ENCODE measurements around the gene LNPEP. TPM values are rescaled to one million over a fixed set of nuclear protein-coding genes. Genes with fewer than 3 reads are reported as not detected.

Gene LNPEP
- total and polyA plus RNA-seq, 8 donors = 2.0 to 20.0 (median 9.6) TPM

- Histone ChIP-seq H3K4me1 (no peaks in the 10 kb centered on the region), H3K27ac (no peak overlapping the region), H3K4me3 (no peak overlapping the region), H3K36me3 (peaks cover 0 to 3% (median 0%) of the 10 kb centered on the region in 3 donors), H3K9me3 (no peaks in the 10 kb centered on the region), H3K27me3 (no peaks in the 10 kb centered on the region)
- FAIRE-seq (no peak), ATAC-seq (no peak), DNase-seq (no peak)
- WGBS, 2 donors = 91 to 98% methylated on average over 3 of the region's 3 CpGs
- intact Hi-C loops (cut with DNase I) = no loop called here
- TF ChIP-seq CTCF (IDR thresholded peaks at IDR 0.05) = no peak
Measured at GRCh38 chr5:96905864-96906263, 30.0 kb upstream of the LNPEP start.

GRCh38 chr5:96909003-96909402 lies 26.9 kb upstream of the LNPEP start:
- Histone ChIP-seq H3K36me3 (peaks cover 0 to 3% (median 0%) of the 10 kb centered on the region in 3 donors), H3K27ac (no peak overlapping the region), H3K4me3 (no peak overlapping the region), H3K9me3 (no peaks in the 10 kb centered on the region), H3K27me3 (no peaks in the 10 kb centered on the region), H3K4me1 (no peaks in the 10 kb centered on the region)
- DNase-seq (no peak), ATAC-seq (no peak), FAIRE-seq (no peak)
- TF ChIP-seq CTCF (IDR thresholded peaks at IDR 0.05) = no peak
- WGBS, 2 donors = 39 to 41% methylated on average over 4 of the region's 4 CpGs
- intact Hi-C loops (cut with DNase I) = no loop called here

- no peak overlapping the region for H3K4me3 ChIP-seq
- H3K27me3 ChIP-seq = no peaks in the 10 kb centered on the region
- intact Hi-C loops (cut with DNase I) = no loop called here
- peaks cover 0 to 3% (median 0%) of the 10 kb centered on the region in 3 donors for H3K36me3 ChIP-seq
- TF ChIP-seq CTCF (IDR thresholded peaks at IDR 0.05) = no peak
- no peaks in the 10 kb centered on the region for H3K9me3 ChIP-seq
- no peaks in the 10 kb centered on the region for H3K4me1 ChIP-seq
- H3K27ac ChIP-seq = no peak overlapping the region
- DNase-seq = no peak
- no peak for ATAC-seq
- WGBS, 2 donors = 81 to 82% methylated on average over 4 of the region's 4 CpGs
- no peak for FAIRE-seq
Measured at GRCh38 chr5:96909435-96909834, 26.4 kb upstream of the LNPEP start.

- Histone ChIP-seq H3K27me3 (no peaks in the 10 kb centered on the region), H3K4me1 (no peaks in the 10 kb centered on the region), H3K36me3 (peaks cover 0 to 3% (median 0%) of the 10 kb centered on the region in 3 donors), H3K27ac (no peak overlapping the region), H3K4me3 (no peak overlapping the region), H3K9me3 (no peaks in the 10 kb centered on the region)
- intact Hi-C loops (cut with DNase I) = no loop called here
- no peak for TF ChIP-seq CTCF (IDR thresholded peaks at IDR 0.05)
- no peak for DNase-seq
- ATAC-seq = no peak
- WGBS, 2 donors = 87 to 90% methylated on average over 2 of the region's 2 CpGs
- FAIRE-seq = no peak
Measured at GRCh38 chr5:96911139-96911538, 24.7 kb upstream of the LNPEP start.

GRCh38 chr5:96913233-96913632 lies 22.6 kb upstream of the LNPEP start:
- no peak for ATAC-seq
- no peak for TF ChIP-seq CTCF (IDR thresholded peaks at IDR 0.05)
- Histone ChIP-seq H3K27me3 (no peaks in the 10 kb centered on the region), H3K4me3 (no peak overlapping the region), H3K9me3 (no peaks in the 10 kb centered on the region), H3K4me1 (no peaks in the 10 kb centered on the region), H3K27ac (no peak overlapping the region), H3K36me3 (peaks cover 0 to 3% (median 0%) of the 10 kb centered on the region in 3 donors)
- WGBS, 2 donors = 27 to 36% methylated on average over 2 of the region's 2 CpGs
- no peak for FAIRE-seq
- intact Hi-C loops (cut with DNase I) = no loop called here
- DNase-seq = no peak
